IgD-negative memory B cell (primary cell): ENCODE results near the gene MYADML2. TPM values are rescaled to one million over a fixed set of nuclear protein-coding genes. Genes with fewer than 3 reads are reported as not detected.
"Not testable (repeated sequence)": the region's sequence is repeated elsewhere in the genome, so short reads cannot be mapped to it uniquely, and the experiment has no call there.

Source experiments
- H3K27ac Mint-ChIP-seq, 3 donors: one replicate each; pipeline ENCODE4 v1.8.0; 2020 to 2022; ENCODE audit warnings: mild to moderate bottlenecking in 3 of 3, mixed read lengths in 3 of 3, moderate library complexity in 1 of 3
- H3K27me3 Mint-ChIP-seq: one replicate; pipeline ENCODE4 v1.8.0; 2021; ENCODE audit warnings: mixed read lengths
- H3K36me3 Mint-ChIP-seq: one replicate; pipeline ENCODE4 v1.8.0; 2020; ENCODE audit warnings: mild to moderate bottlenecking, mixed read lengths
- H3K4me1 Mint-ChIP-seq, 3 donors: one replicate each; pipeline ENCODE4 v1.8.0; 2020 to 2022; ENCODE audit warnings: mixed read lengths in 3 of 3, mild to moderate bottlenecking in 1 of 3
- H3K4me3 Mint-ChIP-seq, 4 donors: one replicate each; pipeline ENCODE4 v1.8.0; 2020 to 2022; ENCODE audit warnings: mild to moderate bottlenecking in 4 of 4, mixed read lengths in 4 of 4, moderate library complexity in 3 of 4
- H3K9me3 Mint-ChIP-seq, 3 donors: one replicate each; pipeline ENCODE4 v1.8.0; 2020 to 2021; ENCODE audit warnings: mixed read lengths in 3 of 3, mild to moderate bottlenecking in 1 of 3
- polyA plus RNA-seq: library from polyadenylated mRNA; unstranded; fragments of 300-500 nt; fragmentation: Illumina TruSeq; gene quantifications from one replicate; pipeline ENCODE4 v1.2.3, GENCODE V29; 2021

The MYADML2 gene
- polyA plus RNA-seq, 1 donor from 2014 or later, result not detected

DNA sequence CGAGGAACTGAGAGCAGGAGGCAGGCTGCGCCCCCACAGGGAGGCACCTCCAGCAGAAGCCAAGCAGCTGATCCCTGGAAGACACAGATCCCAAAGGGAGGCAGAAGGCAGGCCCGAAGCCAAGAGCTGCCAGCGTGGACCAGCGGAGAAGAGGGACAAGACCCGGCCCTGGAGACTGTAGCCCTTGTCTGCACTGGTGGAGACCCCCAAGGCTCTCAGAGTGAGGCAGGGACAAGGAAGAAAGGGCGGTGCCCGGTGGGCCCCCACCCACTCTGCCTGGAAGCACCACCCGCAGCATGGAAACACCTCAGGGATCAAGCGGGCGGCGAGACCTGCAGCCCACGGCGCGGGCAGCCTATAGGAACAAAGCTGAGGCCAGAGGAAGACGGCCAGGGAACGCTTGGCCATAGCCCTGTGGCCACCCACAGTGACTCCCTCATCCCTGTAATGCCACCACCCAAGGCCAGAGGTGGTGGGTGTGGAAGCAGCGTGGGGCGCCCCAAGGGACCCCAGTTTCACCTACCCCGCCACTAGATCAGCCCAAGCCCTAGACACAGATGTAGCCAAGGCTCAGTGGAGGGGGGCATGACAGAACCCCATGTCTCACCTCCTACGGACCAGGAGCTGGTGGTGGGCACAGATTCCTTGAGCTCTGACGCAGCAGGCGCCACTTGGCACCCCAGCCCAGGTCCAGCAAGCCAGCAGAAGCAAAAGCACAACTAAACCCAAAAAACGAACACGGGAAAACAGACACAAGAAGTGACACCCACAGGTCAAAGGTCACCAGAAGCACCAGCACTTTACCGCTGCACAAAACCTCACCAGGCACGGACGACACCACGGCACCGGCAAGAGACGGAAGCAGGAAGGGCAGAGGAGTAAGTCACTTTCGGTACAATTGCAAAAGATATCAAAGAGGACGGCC is 26.2 kb downstream of the MYADML2 start:
- Mint-ChIP-seq H3K4me3 (peak overlapping the region in 1 of 4 donors; percentile 78), H3K4me1 (peaks cover 10 to 18% (median 15%) of the 10 kb centered on the region in 3 donors), H3K36me3 (no peaks in the 10 kb centered on the region), H3K9me3 (no peaks in the 10 kb centered on the region), H3K27me3 (no peaks in the 10 kb centered on the region), H3K27ac (peak overlapping the region in 1 of 3 donors; percentile 84)

DNA sequence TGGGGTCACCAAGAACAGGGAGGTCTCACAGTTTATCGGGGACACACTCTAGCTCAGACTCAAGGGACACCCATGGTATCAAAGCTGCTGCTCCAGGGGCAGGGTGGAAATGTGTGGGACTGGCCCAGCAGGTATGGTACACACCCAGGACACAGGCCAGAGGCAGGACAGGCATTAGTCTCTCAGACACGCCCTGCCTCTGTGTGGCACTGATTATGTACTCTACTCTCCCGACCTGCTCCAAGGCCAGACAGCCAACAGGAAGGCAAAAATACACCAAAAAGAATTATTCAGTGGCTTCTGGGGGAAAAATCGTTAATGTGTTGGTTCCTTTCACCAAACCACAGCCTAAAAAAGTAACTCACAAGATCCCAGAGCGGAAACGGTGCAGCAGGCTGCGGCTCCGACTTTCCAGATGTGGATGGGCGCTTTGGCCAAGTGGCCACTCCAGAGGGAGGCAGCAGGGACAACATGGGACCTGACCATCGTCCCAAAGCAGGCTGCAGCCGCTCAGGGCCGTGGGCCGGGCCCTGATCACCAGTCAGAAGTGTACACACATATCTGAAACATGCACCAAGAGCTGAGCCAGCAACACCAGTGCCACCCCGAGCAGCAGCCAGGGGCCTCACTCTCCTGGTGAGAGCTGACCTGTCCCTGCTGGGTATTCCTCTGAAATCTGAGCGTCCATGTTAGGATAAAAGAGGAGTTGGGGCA is 28.0 kb downstream of the MYADML2 start:
- peak overlapping the region in 3 of 4 donors; percentile 34 to 92 (median 67) for H3K4me3 Mint-ChIP-seq
- H3K4me1 Mint-ChIP-seq, result peaks cover 12 to 18% (median 14%) of the 10 kb centered on the region in 3 donors
- H3K9me3 Mint-ChIP-seq, result no peaks in the 10 kb centered on the region
- no peaks in the 10 kb centered on the region for H3K27me3 Mint-ChIP-seq
- no peaks in the 10 kb centered on the region for H3K36me3 Mint-ChIP-seq
- peak overlapping the region in 1 of 3 donors; percentile 84 for H3K27ac Mint-ChIP-seq

DNA sequence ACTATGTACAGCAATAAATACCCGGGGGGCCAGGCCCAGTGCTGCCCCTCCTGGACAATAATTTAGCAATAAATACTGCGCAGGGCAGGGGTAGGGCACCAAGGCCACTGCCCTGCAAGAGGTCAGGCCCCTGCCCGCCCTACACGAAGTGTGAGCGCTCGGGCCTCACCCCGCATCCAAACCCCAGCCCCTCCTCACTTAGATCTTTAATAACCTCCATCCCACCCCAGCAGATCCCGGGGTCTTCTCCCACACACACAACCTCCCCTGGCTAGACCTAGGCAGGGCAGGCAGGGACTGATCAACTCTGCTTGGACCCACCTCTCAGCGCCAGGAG is 28.7 kb downstream of the MYADML2 start:
- H3K4me3 Mint-ChIP-seq, result peak overlapping the region; percentile 85 to 96 (median 91)
- not testable (repeated sequence) for H3K36me3 Mint-ChIP-seq, H3K9me3 Mint-ChIP-seq, H3K27me3 Mint-ChIP-seq
- peak overlapping the region; percentile 43 to 84 (median 59) for H3K27ac Mint-ChIP-seq
- H3K4me1 Mint-ChIP-seq, result peaks cover 13 to 18% (median 14%) of the 10 kb centered on the region in 3 donors

DNA sequence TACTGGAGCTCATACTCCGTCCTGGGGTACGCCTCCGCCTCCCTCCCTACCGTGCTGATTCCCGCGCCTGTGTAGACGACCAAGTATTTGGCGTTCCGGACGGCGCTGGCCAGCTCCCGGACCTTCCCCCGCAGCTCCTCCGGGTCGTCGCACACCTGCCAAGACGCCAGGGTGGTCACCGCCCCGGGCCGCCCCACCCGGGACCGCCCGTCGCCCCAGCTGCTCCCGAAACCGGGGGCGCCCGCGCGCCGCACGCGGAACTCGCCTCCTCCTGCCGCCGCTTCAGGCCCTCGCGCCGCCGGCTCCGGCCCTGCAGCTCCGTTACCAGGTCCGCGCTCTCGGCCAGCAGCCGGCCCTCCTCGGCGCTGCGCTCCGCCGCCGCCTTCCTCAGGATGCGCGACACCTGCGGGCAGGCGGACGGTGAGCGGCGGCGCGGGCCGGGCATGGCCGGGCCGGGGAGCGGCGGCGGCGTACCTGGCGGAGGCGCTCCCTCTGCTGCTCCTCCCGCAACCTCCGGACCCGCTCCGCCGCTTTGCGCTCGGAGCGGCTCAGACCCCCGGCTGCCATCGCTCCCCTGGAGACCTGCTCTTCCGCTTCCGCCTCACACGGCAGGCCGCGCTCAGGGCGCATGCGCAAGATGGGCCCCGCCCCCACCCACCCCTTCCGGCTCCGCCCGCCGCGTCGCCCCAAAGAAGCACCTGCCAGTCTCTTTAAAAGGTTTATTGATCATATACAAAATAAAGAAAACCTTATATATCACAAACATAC is 29.3 kb downstream of the MYADML2 start, which contains the start of gene SIRT7:
TSS of gene SIRT7 (minus strand) at position 612 of the 768 bp plus-strand sequence. CDS start at position 567, 45 bp downstream.
- H3K4me3 Mint-ChIP-seq, result peak within 1 kb of the TSS; percentile 85 to 96 (median 91)
- H3K9me3 Mint-ChIP-seq, result no peaks in the 10 kb centered on the region
- peaks cover 13 to 22% (median 19%) of the 10 kb centered on the region in 3 donors for H3K4me1 Mint-ChIP-seq
- H3K36me3 Mint-ChIP-seq, result no peaks in the 10 kb centered on the region
- H3K27me3 Mint-ChIP-seq, result no peaks in the 10 kb centered on the region
- peak within 1 kb of the TSS; percentile 43 to 84 (median 59) for H3K27ac Mint-ChIP-seq

DNA sequence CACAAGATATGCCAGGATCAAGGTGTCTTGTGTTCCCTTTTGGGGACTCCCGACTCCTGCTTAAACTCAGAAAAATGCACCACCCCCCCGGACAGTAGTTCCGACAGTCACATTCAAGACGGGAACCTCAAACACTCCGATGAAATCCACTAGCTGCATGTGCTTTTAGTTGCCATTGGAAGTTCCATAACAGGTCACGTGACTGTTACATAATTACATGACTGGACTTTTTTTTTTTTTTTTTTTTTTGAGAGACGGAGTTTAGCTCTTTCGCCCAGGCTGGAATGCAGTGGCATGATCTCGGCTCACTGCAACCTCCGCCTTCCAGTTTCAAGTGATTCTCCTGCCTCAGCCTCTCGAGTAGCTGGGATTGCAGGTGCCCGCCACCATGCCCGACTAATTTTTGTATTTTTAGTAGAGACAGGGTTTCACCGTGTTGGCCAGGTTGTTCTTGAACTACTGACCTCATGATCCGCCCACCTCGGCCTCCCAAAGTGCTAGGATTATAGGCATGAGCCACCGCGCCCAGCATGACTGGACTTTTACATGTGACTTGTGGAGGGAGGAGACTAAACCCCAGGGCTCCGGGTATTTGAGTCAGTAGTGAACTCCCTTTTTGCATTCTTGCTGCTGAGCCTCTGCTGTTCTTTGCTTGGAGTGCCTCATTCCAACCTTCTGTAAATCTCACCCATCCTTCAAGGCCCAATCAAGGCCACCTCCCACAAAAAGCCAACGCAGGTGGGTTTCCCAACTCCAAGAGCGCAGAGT is 30.6 kb downstream of the MYADML2 start:
- H3K27me3 Mint-ChIP-seq, result no peaks in the 10 kb centered on the region
- H3K4me1 Mint-ChIP-seq, result peaks cover 13 to 22% (median 19%) of the 10 kb centered on the region in 3 donors
- peak overlapping the region in 1 of 3 donors; percentile 77 for H3K27ac Mint-ChIP-seq

DNA sequence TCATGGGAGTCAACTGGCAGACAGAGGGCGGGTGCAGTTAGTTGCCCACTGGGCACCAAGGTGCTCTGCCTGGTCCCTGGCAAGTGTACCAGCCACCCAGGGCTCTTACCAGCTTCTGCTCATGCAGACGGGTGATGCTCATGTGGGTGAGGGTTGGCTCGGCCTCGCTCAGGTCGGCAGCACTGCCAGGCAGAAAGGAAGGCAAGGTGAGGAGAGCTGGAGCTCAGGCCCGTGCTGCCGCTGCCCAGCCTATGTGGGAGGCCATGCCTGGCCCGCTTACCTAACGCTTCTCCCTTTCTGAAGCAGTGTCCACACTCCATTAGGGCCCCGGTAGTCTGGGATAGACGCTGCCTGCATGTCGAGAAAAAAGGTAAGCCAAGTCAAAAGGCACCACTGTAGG is 31.7 kb downstream of the MYADML2 start:
- Mint-ChIP-seq H3K36me3 (no peaks in the 10 kb centered on the region), H3K27ac (peak overlapping the region in 1 of 3 donors; percentile 77), H3K9me3 (no peaks in the 10 kb centered on the region), H3K4me3 (peak overlapping the region in 1 of 4 donors; percentile 92), H3K4me1 (peaks cover 13 to 22% (median 19%) of the 10 kb centered on the region in 3 donors), H3K27me3 (no peaks in the 10 kb centered on the region)

More for the DNA sequence above, 30.6 kb downstream of the MYADML2 start:
- H3K4me3 Mint-ChIP-seq, result peak overlapping the region; percentile 82 to 92 (median 90)
- H3K9me3 Mint-ChIP-seq, result no peaks in the 10 kb centered on the region
- no peaks in the 10 kb centered on the region for H3K36me3 Mint-ChIP-seq

DNA sequence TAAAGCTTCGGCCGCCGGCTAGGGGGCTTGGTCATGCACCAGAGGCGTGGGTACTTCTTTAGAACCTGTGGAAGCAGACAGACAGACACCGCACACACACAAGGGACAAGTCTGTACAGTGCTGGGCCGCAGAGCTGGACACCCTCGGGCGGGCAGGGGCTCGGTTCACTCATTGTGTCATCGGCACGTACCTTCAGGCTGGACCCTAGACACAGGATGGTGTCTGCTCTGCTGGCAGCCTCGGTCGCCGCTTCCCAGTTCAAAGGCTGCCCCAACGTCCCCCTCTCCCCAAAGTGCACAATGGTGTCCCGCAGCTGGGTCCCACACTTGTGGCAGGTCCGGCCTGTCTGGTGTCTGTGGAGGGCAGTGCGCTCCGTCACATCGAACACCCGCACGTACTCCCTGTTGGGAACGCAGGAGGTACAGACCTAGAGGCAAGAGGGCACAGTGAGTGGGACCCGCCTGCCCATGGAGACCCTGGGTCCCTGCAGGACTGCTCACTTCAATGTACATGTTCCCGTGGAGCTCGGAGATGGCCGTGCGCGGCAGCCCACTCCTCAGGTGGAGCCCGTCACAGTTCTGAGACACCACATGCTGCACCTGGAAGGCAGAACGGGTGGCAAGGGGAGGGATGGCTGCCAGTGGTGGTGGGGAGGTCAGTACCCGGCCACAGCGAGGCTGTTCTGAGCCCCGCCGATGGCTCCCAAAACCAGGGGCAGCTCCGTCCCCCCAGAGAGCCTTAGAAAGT is 32.8 kb downstream of the MYADML2 start:
- Mint-ChIP-seq H3K4me1 (peaks cover 13 to 22% (median 19%) of the 10 kb centered on the region in 3 donors), H3K27me3 (no peaks in the 10 kb centered on the region), H3K36me3 (no peaks in the 10 kb centered on the region), H3K4me3 (peak overlapping the region in 1 of 4 donors; percentile 92), H3K9me3 (no peaks in the 10 kb centered on the region), H3K27ac (peak overlapping the region in 1 of 3 donors; percentile 28)

DNA sequence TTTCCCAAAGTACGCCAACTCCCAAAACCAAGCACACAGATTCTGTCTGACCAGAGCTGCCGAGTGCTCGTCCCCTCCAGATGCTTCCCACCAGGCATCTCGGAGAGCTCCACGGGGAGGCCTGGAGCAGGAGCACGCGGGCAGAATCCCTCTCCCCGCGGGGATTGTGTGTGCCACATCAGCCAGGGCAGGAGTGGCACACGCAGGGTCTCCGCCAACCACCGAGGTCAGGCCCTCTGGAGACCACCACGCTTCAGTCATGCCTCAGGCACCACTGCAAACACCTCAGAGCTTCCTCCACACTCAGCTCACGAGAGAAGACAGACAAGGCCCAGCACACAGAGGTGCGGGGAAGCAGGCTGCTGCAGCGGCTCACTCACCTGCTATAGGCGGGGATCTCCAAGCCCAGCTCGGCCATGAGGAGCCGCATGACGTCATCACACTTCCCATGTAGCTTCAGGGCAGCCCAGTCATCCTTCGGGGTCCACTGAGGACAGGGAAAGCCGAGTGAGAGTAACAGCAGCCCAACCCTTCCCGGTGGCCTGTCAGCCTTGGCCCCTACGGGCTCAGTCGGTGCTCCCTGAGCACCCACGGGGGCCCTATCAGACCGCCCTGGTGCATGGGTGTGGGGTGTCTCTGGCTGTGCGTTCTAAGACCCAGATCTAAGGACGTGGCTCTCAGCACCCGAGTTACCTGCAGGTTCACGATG is 33.5 kb downstream of the MYADML2 start:
- no peaks in the 10 kb centered on the region for H3K27me3 Mint-ChIP-seq
- peaks cover 13 to 19% (median 17%) of the 10 kb centered on the region in 3 donors for H3K4me1 Mint-ChIP-seq
- H3K27ac Mint-ChIP-seq, result peak overlapping the region in 1 of 3 donors; percentile 81
- H3K36me3 Mint-ChIP-seq, result no peaks in the 10 kb centered on the region
- H3K4me3 Mint-ChIP-seq, result peak overlapping the region in 1 of 4 donors; percentile 89
- no peaks in the 10 kb centered on the region for H3K9me3 Mint-ChIP-seq

DNA sequence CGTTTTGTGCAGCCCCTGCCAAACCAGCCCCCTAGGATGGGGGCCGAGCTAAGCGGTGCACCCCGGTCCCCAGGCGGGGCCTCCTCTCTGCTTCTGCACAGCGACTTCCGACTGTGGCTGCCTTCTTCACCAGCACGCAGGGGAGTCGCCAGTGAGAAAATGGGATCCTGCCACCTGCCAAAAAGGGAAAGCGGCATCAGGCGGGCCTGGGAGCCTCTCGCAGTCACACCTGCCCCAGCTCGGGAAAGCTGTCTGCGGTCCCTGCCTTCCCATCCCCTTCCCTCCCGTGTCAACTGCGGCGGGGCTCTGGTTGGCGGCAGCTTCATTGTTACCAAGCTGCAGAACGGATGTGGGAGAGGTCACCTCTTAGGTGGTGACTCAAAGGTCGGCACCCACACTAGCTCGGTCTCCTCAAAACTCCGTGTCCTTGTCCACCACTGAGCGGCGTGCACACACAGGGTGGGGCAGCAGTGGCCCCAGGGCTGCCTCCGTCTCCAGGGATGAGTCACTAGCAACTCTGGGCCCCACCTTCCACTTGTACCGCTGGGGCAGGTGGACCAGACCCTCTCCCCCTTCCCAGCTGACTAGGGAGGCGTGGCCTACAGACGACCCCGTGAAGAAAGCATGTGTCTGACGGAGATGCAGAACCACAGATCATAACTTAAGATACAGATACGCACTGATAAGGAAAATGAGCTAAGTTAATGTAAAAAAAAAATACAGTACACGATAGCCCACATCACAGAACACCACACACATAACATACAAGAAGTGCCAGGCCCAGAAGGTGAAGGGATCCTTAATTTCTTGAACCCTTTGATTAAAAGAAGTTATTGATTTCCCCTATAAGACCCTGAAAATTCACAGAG is 34.4 kb downstream of the MYADML2 start:
- Mint-ChIP-seq H3K27me3 (no peaks in the 10 kb centered on the region), H3K4me3 (peak overlapping the region in 3 of 4 donors; percentile 12 to 89 (median 70)), H3K36me3 (no peaks in the 10 kb centered on the region), H3K27ac (peak overlapping the region in 1 of 3 donors; percentile 81), H3K4me1 (peaks cover 9 to 16% (median 12%) of the 10 kb centered on the region in 3 donors), H3K9me3 (no peaks in the 10 kb centered on the region)

DNA sequence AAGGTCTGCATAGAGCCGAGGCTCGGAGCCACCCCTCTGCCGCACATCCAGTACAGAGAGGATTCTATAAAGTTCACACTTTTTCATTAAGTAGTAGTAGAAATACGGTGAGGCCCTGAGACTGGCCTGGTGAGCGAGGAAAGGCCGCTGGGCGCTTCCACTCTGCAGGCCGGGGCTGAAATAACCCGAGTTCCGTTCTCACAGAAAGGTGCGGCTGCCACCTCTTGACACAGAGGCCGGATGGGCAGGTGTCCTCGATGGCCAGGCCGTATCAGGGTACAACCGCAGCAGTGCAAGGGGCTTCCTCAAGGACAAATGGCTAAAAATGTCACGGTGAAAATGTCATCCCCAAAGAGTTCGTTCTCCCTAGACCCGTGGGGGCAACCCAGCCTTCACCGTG is 35.1 kb downstream of the MYADML2 start:
- peak overlapping the region; percentile 70 to 85 (median 70) for H3K4me3 Mint-ChIP-seq
- no peaks in the 10 kb centered on the region for H3K36me3 Mint-ChIP-seq
- H3K27ac Mint-ChIP-seq, result peak overlapping the region; percentile 59 to 81 (median 81)
- no peaks in the 10 kb centered on the region for H3K9me3 Mint-ChIP-seq
- peaks cover 5 to 12% (median 8%) of the 10 kb centered on the region in 3 donors for H3K4me1 Mint-ChIP-seq
- H3K27me3 Mint-ChIP-seq, result no peaks in the 10 kb centered on the region

DNA sequence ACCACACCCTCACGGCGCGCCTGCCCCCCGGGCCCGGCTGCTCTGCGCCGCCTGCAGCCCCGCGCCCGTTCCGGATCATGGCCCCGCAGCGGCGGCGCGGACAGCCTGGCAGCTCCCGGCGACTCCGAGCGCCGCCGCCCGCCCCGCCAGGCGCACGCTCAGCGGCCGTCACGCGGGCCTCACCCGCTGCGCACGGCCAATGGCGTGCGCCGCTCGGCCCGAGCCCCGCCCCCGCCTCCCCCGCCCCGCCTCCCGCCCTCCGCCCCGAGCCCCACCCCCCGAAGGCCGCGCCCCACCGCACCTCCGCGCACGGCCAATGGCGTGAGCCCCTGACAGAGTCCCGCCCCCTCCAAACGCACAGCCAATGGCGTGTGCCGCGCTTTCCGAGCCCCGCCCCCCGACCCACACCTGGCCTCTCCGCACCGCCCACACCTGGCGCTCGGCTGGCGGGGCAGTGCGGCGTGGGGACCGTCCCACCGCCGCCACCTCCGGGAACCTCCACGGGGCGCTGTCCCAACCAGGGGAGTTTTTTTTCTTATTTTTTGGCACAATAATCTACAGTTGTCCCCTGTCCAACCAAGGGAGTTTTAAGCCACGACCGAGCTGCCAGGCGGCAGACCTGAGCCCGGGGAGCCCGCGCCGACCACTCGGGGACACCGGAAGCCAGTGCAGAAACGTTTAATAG is 35.6 kb downstream of the MYADML2 start, which contains the start of gene PCYT2:
TSS of gene PCYT2 (minus strand) at position 123 of the 685 bp plus-strand sequence. CDS start at position 79, 44 bp downstream.
- Mint-ChIP-seq H3K9me3 (no peaks in the 10 kb centered on the region), H3K4me3 (peak within 1 kb of the TSS; percentile 84 to 93 (median 89)), H3K4me1 (peaks cover 2 to 10% (median 5%) of the 10 kb centered on the region in 3 donors), H3K27ac (peak within 1 kb of the TSS; percentile 59 to 81 (median 81)), H3K27me3 (no peaks in the 10 kb centered on the region), H3K36me3 (no peaks in the 10 kb centered on the region)
